SK-N-SH treated with all-trans-retinoic acid at 6 μM for 48 hours (cell line): ENCODE results near the gene MMP11.

ENCODE experiments used
- ARNTL ChIP-seq: fragments of 450-650 bp; formaldehyde crosslinking; IDR thresholded peaks from 2 replicates; pipeline ENCODE4 v1.5.0; 2020; ENCODE audit warnings: low read depth, mild to moderate bottlenecking, moderate library complexity, borderline replicate concordance
- BACH2 ChIP-seq: fragments of 250-450 bp; sonication (Bioruptor Pico); IDR thresholded peaks from 2 replicates; pipeline ENCODE4 v1.9.0; 2021; ENCODE audit warnings: mild to moderate bottlenecking, borderline replicate concordance
- CSDC2 ChIP-seq: fragments of 250-450 bp; sonication (Bioruptor Pico); IDR thresholded peaks from 2 replicates; pipeline ENCODE4 v1.5.0; 2020; ENCODE audit warnings: mild to moderate bottlenecking, moderate library complexity
- CSRNP3 ChIP-seq: fragments of 250-450 bp; sonication (Bioruptor Pico); IDR thresholded peaks from 2 replicates; pipeline ENCODE4 v1.5.1; 2021; ENCODE audit warnings: mild to moderate bottlenecking, moderate library complexity
- ISL1 ChIP-seq: fragments of 250-450 bp; sonication (Bioruptor Pico); IDR thresholded peaks from 2 replicates; pipeline ENCODE4 v2.1.2; 2022; ENCODE audit warnings: mild to moderate bottlenecking, moderate library complexity
- PATZ1 ChIP-seq: fragments of 250-450 bp; sonication (Bioruptor Pico); IDR thresholded peaks from 2 replicates; pipeline ENCODE4 v1.8.0; 2020; ENCODE audit warnings: mild to moderate bottlenecking, moderate library complexity, borderline replicate concordance
- POU6F1 ChIP-seq: fragments of 250-450 bp; sonication (Bioruptor Pico); IDR thresholded peaks from 2 replicates; pipeline ENCODE4 v1.8.0; 2021; ENCODE audit warnings: low read depth, mild to moderate bottlenecking, moderate library complexity, borderline replicate concordance
- PPARA ChIP-seq: fragments of 250-450 bp; sonication (Bioruptor Pico); IDR thresholded peaks from 2 replicates; pipeline ENCODE4 v1.5.0; 2020; ENCODE audit warnings: mild to moderate bottlenecking, borderline replicate concordance
- RARB ChIP-seq: fragments of 250-450 bp; sonication (Bioruptor Pico); IDR thresholded peaks from 2 replicates; pipeline ENCODE4 v1.8.0; 2021; ENCODE audit warnings: mild to moderate bottlenecking, moderate library complexity
- ZNF565 ChIP-seq: fragments of 450-650 bp; formaldehyde crosslinking; conservative IDR thresholded peaks from 2 replicates; pipeline ENCODE4 v1.5.0; 2020; ENCODE audit warnings: low read depth, mild to moderate bottlenecking, moderate library complexity
- ZNF70 ChIP-seq: fragments of 450-650 bp; formaldehyde crosslinking; IDR thresholded peaks from 2 replicates; pipeline ENCODE4 v1.5.0; 2020; ENCODE audit warnings: mild to moderate bottlenecking, moderate library complexity

GRCh38 chr22:23789638-23790037, 17.0 kb downstream of the MMP11 start:
- TF ChIP-seq PATZ1 (no peak), RARB (CRISPR knock-in tag) (no peak), ZNF70 (CRISPR knock-in tag) (no peak), BACH2 (no peak), PPARA (CRISPR knock-in tag) (no peak), POU6F1 (CRISPR knock-in tag) (no peak), CSDC2 (CRISPR knock-in tag) (no peak), ARNTL (CRISPR knock-in tag) (no peak), ISL1 (CRISPR knock-in tag) (no peak), ZNF565 (CRISPR knock-in tag) (no peak), CSRNP3 (no peak)
